HG02938 (cell line): ENCODE results near the gene TMEM41B.
"Not testable (repeated sequence)": the region's sequence is repeated elsewhere in the genome, so short reads cannot be mapped to it uniquely, and the experiment has no call there.

Source experiments
- ATAC-seq: cut with Tn5 transposase; IDR thresholded peaks from one replicate; pipeline ENCODE4 v1.9.1; 2021; ENCODE audit warnings: mild to moderate bottlenecking, moderate library complexity; ENCODE audit not compliant: unreplicated experiment

The TMEM41B gene

GRCh38 chr11:9263840-9264315, 50.5 kb downstream of the TMEM41B start:
- ATAC-seq: peak; percentile 71

- not testable (repeated sequence) for ATAC-seq
Measured at GRCh38 chr11:9260838-9261146, 53.6 kb downstream of the TMEM41B start.

DNA sequence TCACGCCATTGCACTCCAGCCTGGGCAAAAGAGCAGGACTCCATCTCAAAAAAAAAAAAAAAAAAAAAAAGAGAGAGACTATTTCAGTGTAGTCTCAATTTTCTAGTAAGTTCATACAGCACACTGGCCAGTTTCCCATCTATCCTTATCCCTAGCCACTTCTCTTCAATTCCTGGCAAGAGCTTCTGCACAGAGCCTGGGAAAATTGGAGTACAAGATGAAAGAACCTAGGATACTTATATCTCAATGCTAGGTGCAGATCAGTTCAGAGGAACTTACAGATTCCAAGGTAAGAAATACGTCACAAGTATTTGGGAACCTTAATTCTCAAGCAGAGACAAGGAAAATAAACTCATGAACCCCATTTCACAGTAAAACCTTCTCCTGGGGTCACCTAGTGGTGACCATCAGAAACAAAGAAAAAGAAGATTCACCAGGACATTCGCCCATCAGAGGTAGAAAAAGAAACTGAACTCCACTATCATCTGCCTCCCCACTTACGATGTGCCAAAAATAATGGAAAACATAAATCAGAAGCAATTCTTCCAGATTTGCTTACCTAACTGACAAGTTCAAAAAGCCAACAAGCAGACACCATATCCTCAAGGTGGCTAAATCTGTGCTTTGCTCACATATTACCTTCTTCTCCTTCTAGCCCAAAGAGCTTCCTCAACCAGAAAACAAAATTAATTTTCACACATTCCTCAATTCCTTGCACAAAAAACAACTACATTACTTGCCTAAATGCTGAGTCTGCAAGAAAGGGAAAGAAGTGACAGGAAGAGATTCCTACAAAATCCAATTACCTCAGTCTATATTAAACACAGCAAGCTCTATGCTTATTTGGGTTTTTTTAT, 54.2 kb downstream of the TMEM41B start:
- no peak for ATAC-seq

DNA sequence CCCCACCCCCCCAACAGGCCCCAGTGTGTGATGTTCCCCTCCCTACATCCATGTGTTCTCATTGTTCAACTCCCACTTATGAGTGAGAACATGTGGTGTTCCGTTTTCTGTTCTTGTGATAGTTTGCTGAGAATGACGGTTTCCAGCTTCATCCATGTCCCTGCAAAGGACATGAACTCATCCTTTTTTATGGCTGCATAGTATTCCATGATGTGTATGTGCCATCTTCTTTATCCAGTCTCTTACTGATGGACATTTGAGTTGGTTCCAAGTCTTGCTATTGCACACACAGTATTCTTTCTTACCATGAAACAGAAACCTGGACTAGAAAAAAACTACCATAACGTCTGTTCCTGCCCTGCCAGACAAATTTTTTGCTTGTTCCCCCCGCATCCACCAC, 56.1 kb downstream of the TMEM41B start:
- ATAC-seq: not testable (repeated sequence)

- ATAC-seq: no peak
Measured at GRCh38 chr11:9254416-9254815, 60.0 kb downstream of the TMEM41B start.

DNA sequence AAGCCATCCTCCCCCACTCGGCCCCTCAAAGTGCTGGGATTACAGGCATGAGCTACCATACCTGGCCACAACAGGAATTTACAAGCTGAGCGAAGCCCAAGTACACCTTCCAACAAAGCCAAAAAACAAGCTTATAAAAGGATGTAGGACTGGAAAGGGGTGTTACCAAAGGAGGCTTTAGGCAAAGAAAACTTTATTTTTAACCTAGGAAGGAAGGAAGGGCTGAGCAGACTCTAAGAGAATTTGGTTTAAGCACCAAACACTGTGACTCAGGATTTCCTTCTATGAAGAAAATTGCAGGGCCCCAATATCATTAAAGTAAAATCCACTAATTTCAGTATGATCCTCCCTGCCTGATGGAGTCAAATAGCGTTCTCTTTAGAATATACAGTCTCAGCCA, 61.3 kb downstream of the TMEM41B start:
- no peak for ATAC-seq

- no peak for ATAC-seq
Measured at GRCh38 chr11:9251311-9251710, 63.1 kb downstream of the TMEM41B start.

DNA sequence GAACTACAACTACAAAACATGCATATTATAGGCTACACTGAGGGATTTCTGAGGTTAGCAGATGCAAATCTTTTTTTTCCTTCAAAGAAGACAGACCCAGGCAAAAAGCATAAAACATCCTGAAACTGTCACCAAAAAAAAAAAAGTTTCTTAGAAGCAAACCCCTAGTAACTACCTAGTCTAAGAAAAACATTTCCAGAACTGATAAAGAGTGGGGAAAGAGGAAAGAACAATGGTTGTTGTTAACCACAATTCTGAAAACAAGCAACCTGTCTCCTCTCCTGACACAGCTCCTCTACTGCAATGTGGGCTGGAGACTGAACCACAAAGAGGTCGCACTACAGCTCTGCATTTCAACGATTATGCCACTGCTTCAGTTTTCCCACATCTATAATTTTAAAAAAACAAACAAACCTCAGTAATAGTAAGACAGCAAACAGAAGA, 64.2 kb downstream of the TMEM41B start:
- ATAC-seq: peak; percentile 62

DNA sequence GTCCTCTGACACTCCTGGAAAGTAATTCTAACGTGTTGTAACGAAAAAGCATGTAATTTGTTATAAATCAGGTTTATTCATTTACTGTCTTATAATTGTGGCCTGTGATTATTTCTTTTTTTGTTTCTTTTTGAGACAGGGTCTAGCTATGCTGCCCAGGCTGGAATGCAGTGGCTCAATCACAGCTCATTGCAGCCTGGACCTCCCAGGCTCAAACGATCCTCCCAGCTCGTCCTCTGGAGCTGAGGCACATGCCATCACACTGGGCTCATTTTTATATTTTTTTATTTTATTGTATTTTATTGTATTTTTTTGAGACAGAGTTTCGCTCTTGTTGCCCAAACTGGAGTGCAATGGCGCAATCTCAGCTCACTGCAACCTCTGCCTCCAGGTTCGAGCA, 65.1 kb downstream of the TMEM41B start:
- no peak for ATAC-seq

GRCh38 chr11:9247863-9248262, 66.5 kb downstream of the TMEM41B start:
- no peak for ATAC-seq

DNA sequence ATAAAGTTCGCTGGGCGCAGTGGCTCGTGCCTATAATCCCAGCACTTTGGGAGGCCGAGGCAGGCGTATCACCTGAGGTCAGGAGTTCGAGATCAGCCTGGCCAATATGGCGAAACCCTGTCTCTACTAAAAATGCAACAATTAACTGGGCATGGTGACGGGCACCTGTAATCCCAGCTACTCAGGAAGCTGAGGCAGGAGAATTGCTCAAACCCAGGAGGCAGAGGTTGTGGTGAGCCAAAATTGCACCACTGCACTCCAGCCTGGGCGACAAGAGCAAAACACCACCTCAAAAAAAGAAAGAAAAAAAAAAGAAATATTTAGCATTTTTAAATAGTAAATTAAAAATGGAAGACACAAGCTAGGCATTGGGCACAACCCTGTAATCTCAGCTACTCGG, 78.2 kb downstream of the TMEM41B start:
- not testable (repeated sequence) for ATAC-seq

DNA sequence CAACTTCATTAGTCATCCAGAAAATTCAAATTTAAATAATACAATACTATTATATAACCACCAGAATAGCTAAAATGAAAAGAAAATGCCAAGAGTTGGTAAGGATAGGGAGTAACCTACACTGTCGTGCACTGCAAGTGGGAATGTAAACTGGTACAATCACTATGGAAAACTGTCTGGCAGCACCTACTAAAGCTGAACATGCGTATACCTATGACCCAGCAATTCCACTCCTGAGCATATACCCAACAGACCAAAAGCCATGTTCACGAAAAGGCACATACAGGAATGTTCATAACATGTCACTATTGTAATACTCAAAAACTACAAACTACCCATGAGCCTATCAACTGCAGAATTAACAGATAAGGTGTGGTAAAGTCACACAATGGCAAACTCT, 81.9 kb downstream of the TMEM41B start:
- ATAC-seq: no peak

GRCh38 chr11:9231848-9232177, 82.6 kb downstream of the TMEM41B start:
- ATAC-seq: peak; percentile 70
